OCI-LY3 (cell line): ENCODE measurements around the gene L3MBTL3.
A peak's percentile ranks its signal among the peaks of the same experiment; 100 is the strongest.

ENCODE experiments used
- H2AFZ ChIP-seq: fragments of 200-600, 300-600 bp; shearing (Covaris generic); 2 replicates; pipeline ENCODE4 v1.6.0; 2014; ENCODE audit warnings: antibody characterized with exemption, low read depth, low read length
- H3K27ac ChIP-seq: fragments of 200-600, 300-600 bp; sonication (generic); 2 replicates; pipeline ENCODE4 v1.5.1; 2014; ENCODE audit warnings: mild to moderate bottlenecking, low read length, moderate library complexity, mixed read lengths
- H3K27me3 ChIP-seq: fragments of 200-600, 300-600 bp; sonication (generic); 2 replicates; pipeline ENCODE4 v1.6.1; 2014; ENCODE audit warnings: low read depth, low read length, mixed read lengths
- H3K36me3 ChIP-seq: fragments of 200-600, 300-600 bp; sonication (generic); replicated peaks from 2 replicates; pipeline ENCODE3; 2014; ENCODE audit warnings: low read depth, low read length, mixed read lengths
- H3K4me1 ChIP-seq: fragments of 300-600, 200-600 bp; sonication (generic); 2 replicates; pipeline ENCODE4 v1.6.1; 2014; ENCODE audit warnings: low read length, mixed read lengths
- H3K4me2 ChIP-seq: fragments of 200-600, 300-600 bp; sonication (generic); 2 replicates; pipeline ENCODE4 v1.6.1; 2014; ENCODE audit warnings: low read length, mixed read lengths
- H3K4me3 ChIP-seq: fragments of 300-600, 200-600 bp; sonication (generic); 2 replicates; pipeline ENCODE4 v1.5.1; 2014; ENCODE audit warnings: antibody characterized with exemption, mild to moderate bottlenecking, low read length, moderate library complexity
- H3K79me2 ChIP-seq: fragments of 300-600, 200-600 bp; shearing (Covaris generic); 2 replicates; pipeline ENCODE4 v1.6.1; 2014; ENCODE audit warnings: mild to moderate bottlenecking, low read length, mixed read lengths
- H3K9ac ChIP-seq: fragments of 300-600, 200-600 bp; shearing (Covaris generic); 2 replicates; pipeline ENCODE4 v1.6.0; 2014; ENCODE audit warnings: mild to moderate bottlenecking, low read length, moderate library complexity
- H3K9me3 ChIP-seq: fragments of 200-600, 300-600 bp; shearing (Covaris generic); 2 replicates; pipeline ENCODE4 v1.6.1; 2014; ENCODE audit warnings: low read length, mixed read lengths; ENCODE audit not compliant: insufficient read depth
- H4K20me1 ChIP-seq: fragments of 200-600, 300-600 bp; sonication (generic); 2 replicates; pipeline ENCODE4 v1.6.1; 2016; ENCODE audit warnings: low read length, mixed read lengths; ENCODE audit not compliant: insufficient read depth
- EZH2phosphoT487 ChIP-seq: fragments of 200-600 bp; shearing (Covaris generic); IDR thresholded peaks from 2 replicates; pipeline ENCODE4 v1.6.1; 2018; ENCODE audit warnings: antibody characterized with exemption, mixed run types, low read depth
- TF ChIP-seq, protein P1 (sequence below): fragments of 200-600, 300-600 bp; sonication (generic); IDR thresholded peaks from 2 replicates; pipeline ENCODE4 v1.5.1; 2014; ENCODE audit warnings: antibody characterized with exemption, low read length, low read depth

Gene L3MBTL3

GRCh38 chr6:130018292-130018743 lies at the start of gene L3MBTL3:
L3MBTL3 (plus strand) TSS chr6:130018581; CDS start chr6:130042700, 24,119 bp downstream.
- Histone ChIP-seq H3K27ac (peak within 1 kb of the TSS; percentile 42), H3K27me3 (no peaks in the 10 kb centered on the region), H3K9me3 (no peaks in the 10 kb centered on the region)

DNA sequence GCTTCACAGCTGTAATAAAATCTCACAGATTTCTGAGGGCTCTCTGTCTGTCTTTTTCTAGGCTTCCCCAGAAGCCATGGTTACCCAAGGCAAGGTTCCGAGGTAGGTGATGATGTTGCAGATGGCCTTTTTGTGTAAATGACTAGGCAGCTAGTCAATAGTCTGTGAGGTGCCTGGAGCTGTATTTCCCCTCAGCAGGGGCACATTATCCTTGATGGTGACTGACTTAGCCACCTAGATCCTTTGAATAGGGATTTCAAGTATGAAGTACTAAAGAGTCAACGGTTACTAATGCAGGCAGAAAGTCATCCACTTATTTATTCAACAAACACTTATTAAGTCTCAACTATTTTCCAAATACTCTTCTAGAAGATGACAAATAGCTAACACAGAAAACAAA lies 49.3 kb upstream of the L3MBTL3 start:
- no peaks in the 10 kb centered on the region for H3K27me3 ChIP-seq
- TF ChIP-seq, protein P1, sequence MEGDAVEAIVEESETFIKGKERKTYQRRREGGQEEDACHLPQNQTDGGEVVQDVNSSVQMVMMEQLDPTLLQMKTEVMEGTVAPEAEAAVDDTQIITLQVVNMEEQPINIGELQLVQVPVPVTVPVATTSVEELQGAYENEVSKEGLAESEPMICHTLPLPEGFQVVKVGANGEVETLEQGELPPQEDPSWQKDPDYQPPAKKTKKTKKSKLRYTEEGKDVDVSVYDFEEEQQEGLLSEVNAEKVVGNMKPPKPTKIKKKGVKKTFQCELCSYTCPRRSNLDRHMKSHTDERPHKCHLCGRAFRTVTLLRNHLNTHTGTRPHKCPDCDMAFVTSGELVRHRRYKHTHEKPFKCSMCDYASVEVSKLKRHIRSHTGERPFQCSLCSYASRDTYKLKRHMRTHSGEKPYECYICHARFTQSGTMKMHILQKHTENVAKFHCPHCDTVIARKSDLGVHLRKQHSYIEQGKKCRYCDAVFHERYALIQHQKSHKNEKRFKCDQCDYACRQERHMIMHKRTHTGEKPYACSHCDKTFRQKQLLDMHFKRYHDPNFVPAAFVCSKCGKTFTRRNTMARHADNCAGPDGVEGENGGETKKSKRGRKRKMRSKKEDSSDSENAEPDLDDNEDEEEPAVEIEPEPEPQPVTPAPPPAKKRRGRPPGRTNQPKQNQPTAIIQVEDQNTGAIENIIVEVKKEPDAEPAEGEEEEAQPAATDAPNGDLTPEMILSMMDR, result no peak
- no peak for TF ChIP-seq EZH2phosphoT487
- no peak overlapping the region for H3K27ac ChIP-seq
- no peaks in the 10 kb centered on the region for H3K9me3 ChIP-seq
- no peaks in the 10 kb centered on the region for H4K20me1 ChIP-seq
- no peak overlapping the region for H2AFZ ChIP-seq
- H3K9ac ChIP-seq, result no peak overlapping the region
- no peaks in the 10 kb centered on the region for H3K79me2 ChIP-seq
- no peaks in the 10 kb centered on the region for H3K4me1 ChIP-seq
- H3K4me2 ChIP-seq, result no peak overlapping the region
- H3K4me3 ChIP-seq, result no peak overlapping the region
- no peaks in the 10 kb centered on the region for H3K36me3 ChIP-seq

More at GRCh38 chr6:130018292-130018743, at the start of gene L3MBTL3:
- H4K20me1 ChIP-seq, result no peaks in the 10 kb centered on the region
- H3K4me2 ChIP-seq, result peak within 1 kb of the TSS; percentile 74
- H3K9ac ChIP-seq, result peak within 1 kb of the TSS; percentile 82
- H3K79me2 ChIP-seq, result peaks cover 4% of the 10 kb centered on the region; the same call in 1 of the 2 replicates
- peak within 1 kb of the TSS; percentile 81 for H3K4me3 ChIP-seq
- H3K36me3 ChIP-seq, result no peaks in the 10 kb centered on the region
- TF ChIP-seq, protein P1, result no peak
- no peak for TF ChIP-seq EZH2phosphoT487
- H3K4me1 ChIP-seq, result peaks cover 9% of the 10 kb centered on the region
- peak within 1 kb of the TSS; percentile 94 for H2AFZ ChIP-seq

DNA sequence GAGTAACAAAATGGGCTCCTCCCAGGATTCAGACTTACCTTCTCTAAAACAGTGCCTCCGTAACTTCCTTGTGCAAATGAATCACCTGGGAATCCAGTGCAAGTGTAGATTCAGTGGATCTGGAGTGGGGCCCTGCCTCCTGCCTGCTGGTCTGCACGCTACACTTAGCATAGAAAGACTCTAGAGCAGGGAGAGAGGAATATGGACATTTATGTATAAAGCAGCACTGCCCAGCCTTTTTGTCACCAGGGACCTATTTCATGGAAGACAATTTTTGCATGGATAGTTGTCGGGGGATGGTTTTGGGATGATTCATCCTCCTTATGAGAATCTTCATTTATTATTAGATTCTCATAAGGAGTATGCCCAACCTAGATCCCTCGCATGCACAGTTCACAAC lies 42.3 kb upstream of the L3MBTL3 start:
- Histone ChIP-seq H3K27me3 (no peaks in the 10 kb centered on the region), H4K20me1 (no peaks in the 10 kb centered on the region), H3K9ac (no peak overlapping the region), H3K27ac (no peak overlapping the region), H3K4me2 (no peak overlapping the region), H3K4me3 (no peak overlapping the region), H2AFZ (no peak overlapping the region), H3K4me1 (no peaks in the 10 kb centered on the region), H3K79me2 (no peaks in the 10 kb centered on the region), H3K9me3 (no peaks in the 10 kb centered on the region), H3K36me3 (no peaks in the 10 kb centered on the region)
- TF ChIP-seq EZH2phosphoT487, result no peak
- TF ChIP-seq, protein P1, result no peak

GRCh38 chr6:129978148-129978916 lies 40.0 kb upstream of the L3MBTL3 start:
- H3K4me1 ChIP-seq, result no peaks in the 10 kb centered on the region
- no peak overlapping the region for H3K4me3 ChIP-seq
- H4K20me1 ChIP-seq, result no peaks in the 10 kb centered on the region
- no peak for TF ChIP-seq EZH2phosphoT487
- TF ChIP-seq, protein P1, result no peak
- no peak overlapping the region for H3K4me2 ChIP-seq
- H3K27me3 ChIP-seq, result no peaks in the 10 kb centered on the region
- no peaks in the 10 kb centered on the region for H3K9me3 ChIP-seq
- no peak overlapping the region for H2AFZ ChIP-seq
- H3K79me2 ChIP-seq, result no peaks in the 10 kb centered on the region
- H3K9ac ChIP-seq, result no peak overlapping the region
- no peaks in the 10 kb centered on the region for H3K36me3 ChIP-seq
- no peak overlapping the region for H3K27ac ChIP-seq
